HCT116 (cell line): ENCODE measurements around the gene TCERG1L.

ENCODE experiments used
- CBX3 ChIP-seq: IDR thresholded peaks from 2 replicates; pipeline ENCODE4 v1.6.1; 2012; ENCODE audit warnings: low read depth
- CEBPB ChIP-seq: IDR thresholded peaks from 2 replicates; pipeline ENCODE4 v1.6.1; 2012; ENCODE audit warnings: low read depth
- EGR1 ChIP-seq: IDR thresholded peaks from 2 replicates; pipeline ENCODE4 v1.6.1; 2012; ENCODE audit warnings: low read depth
- EZH2 ChIP-seq: fragments of 200-600 bp; sonication (generic); IDR thresholded peaks from 2 replicates; pipeline ENCODE4 v1.6.1; 2017; ENCODE audit warnings: antibody characterized with exemption, mixed run types
- POLR2A ChIP-seq: IDR thresholded peaks from 2 replicates; pipeline ENCODE4 v1.7.0; 2011; ENCODE audit warnings: borderline replicate concordance; ENCODE audit not compliant: insufficient read depth, insufficient read length; ENCODE audit errors: extremely low read depth
- POLR2AphosphoS5 ChIP-seq: IDR thresholded peaks from 2 replicates; pipeline ENCODE4 v1.6.1; 2011; ENCODE audit warnings: mild to moderate bottlenecking, low read depth, low read length, moderate library complexity
- SRF ChIP-seq: IDR thresholded peaks from 2 replicates; pipeline ENCODE4 v1.6.1; 2012; ENCODE audit warnings: low read depth
- ZFX ChIP-seq: fragments of 450-650 bp; IDR thresholded peaks from 2 replicates; pipeline ENCODE4 v1.6.1; 2017
- TF ChIP-seq, protein P1 (sequence below): IDR thresholded peaks from 2 replicates; pipeline ENCODE4 v1.6.1; 2012
- TF ChIP-seq, protein P2 (sequence below), 3 experiments: fragments of 200-600 bp in 1 of 3; sonication (generic) in 1 of 3; IDR thresholded peaks in 2 of 3; conservative IDR thresholded peaks in 1 of 3; 2 replicates each; pipeline ENCODE4 v1.5.1; 2012 to 2017; ENCODE audit warnings: low read depth in 2 of 3, low read length in 2 of 3, antibody characterized with exemption in 1 of 3, borderline replicate concordance in 1 of 3, control low read depth in 1 of 3, mild to moderate bottlenecking in 1 of 3, mixed read lengths in 1 of 3, mixed run types in 1 of 3, moderate library complexity in 1 of 3; ENCODE audit not compliant: insufficient read depth in 1 of 3
- TF ChIP-seq, protein P3 (sequence below): IDR thresholded peaks from 2 replicates; pipeline ENCODE4 v1.6.1; 2012

DNA sequence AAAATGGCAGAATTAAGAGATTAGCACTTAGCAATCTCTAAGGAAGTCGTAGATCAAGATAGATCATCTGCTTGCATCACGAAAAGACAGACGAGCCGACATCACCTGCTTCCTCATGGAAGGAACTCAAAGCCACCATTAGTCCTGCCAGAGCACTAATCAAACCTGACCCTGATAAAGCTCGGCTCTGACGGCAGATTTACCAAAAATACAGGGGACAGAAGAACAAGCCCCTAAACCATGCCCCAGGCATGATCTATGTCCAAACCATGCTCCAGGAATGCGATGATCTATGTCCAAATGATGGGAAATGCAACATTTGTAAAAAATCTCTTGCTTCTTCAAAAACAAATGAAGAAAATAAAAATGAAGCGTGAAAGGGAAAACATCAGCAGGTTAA, 182.8 kb downstream of the TCERG1L start:
- no peak for TF ChIP-seq POLR2AphosphoS5
- no peak for TF ChIP-seq POLR2A
- no peak for TF ChIP-seq SRF
- TF ChIP-seq, protein P1, sequence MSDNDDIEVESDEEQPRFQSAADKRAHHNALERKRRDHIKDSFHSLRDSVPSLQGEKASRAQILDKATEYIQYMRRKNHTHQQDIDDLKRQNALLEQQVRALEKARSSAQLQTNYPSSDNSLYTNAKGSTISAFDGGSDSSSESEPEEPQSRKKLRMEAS: no peak
- TF ChIP-seq, protein P2, sequence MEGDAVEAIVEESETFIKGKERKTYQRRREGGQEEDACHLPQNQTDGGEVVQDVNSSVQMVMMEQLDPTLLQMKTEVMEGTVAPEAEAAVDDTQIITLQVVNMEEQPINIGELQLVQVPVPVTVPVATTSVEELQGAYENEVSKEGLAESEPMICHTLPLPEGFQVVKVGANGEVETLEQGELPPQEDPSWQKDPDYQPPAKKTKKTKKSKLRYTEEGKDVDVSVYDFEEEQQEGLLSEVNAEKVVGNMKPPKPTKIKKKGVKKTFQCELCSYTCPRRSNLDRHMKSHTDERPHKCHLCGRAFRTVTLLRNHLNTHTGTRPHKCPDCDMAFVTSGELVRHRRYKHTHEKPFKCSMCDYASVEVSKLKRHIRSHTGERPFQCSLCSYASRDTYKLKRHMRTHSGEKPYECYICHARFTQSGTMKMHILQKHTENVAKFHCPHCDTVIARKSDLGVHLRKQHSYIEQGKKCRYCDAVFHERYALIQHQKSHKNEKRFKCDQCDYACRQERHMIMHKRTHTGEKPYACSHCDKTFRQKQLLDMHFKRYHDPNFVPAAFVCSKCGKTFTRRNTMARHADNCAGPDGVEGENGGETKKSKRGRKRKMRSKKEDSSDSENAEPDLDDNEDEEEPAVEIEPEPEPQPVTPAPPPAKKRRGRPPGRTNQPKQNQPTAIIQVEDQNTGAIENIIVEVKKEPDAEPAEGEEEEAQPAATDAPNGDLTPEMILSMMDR (IDR thresholded peaks at IDR 0.05 in 2 of 3, conservative IDR thresholded peaks at IDR 0.05 in 1 of 3; ENCODE audit: borderline replicate concordance in 1 of 3, insufficient read depth in 1 of 3, low read depth in 2 of 3, low read length in 2 of 3): no peak
- no peak for TF ChIP-seq CEBPB
- no peak for TF ChIP-seq EGR1
- TF ChIP-seq CBX3: no peak
- no peak for TF ChIP-seq EZH2
- TF ChIP-seq ZFX: no peak
- TF ChIP-seq, protein P3, sequence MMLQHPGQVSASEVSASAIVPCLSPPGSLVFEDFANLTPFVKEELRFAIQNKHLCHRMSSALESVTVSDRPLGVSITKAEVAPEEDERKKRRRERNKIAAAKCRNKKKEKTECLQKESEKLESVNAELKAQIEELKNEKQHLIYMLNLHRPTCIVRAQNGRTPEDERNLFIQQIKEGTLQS: no peak
